Esophagus muscularis mucosa (tissue), 4 donors: Measurements from ENCODE around the gene CLNK.

Experiments used
- CTCF ChIP-seq, 3 experiments: fragments of 200-600 bp in 2 of 3; fragments of 450-650 bp in 1 of 3; sonication (generic) in 2 of 3; IDR thresholded peaks; one replicate each; pipeline ENCODE4 v1.5.1; 2017 to 2019; ENCODE audit warnings: antibody characterized with exemption in 3 of 3, mild to moderate bottlenecking in 2 of 3, moderate library complexity in 1 of 3
- EP300 ChIP-seq: sonication (generic); formaldehyde crosslinking; IDR thresholded peaks from one replicate; pipeline ENCODE4 v1.6.1; 2017; ENCODE audit warnings: antibody characterized with exemption
- POLR2A ChIP-seq: fragments of 450-650 bp; IDR thresholded peaks from one replicate; pipeline ENCODE4 v1.6.1; 2017; ENCODE audit warnings: antibody characterized with exemption, moderate library complexity, mild to moderate bottlenecking, low read depth
- POLR2AphosphoS5 ChIP-seq, 2 donors: sonication (generic); formaldehyde crosslinking; IDR thresholded peaks; one replicate each; pipeline ENCODE4 v1.6.1; 2017; ENCODE audit warnings: antibody characterized with exemption in 2 of 2

- TF ChIP-seq CTCF (IDR thresholded peaks at IDR 0.05): no peak
- no peak for TF ChIP-seq POLR2A
- TF ChIP-seq POLR2AphosphoS5 (IDR thresholded peaks at IDR 0.05): no peak
- no peak for TF ChIP-seq EP300
Measured at GRCh38 chr4:10496200-10496599, 188.4 kb downstream of the CLNK start.
